Mucosa of descending colon (tissue), 3 donors: ENCODE data around the gene GYS2. TPM values are rescaled to one million over a fixed set of nuclear protein-coding genes. Genes with fewer than 3 reads are reported as not detected.

Source experiments
- ATAC-seq: fragments of 200-7000 bp; cut with Tn5 transposase; one replicate; pipeline ENCODE4 v1.9.1; 2020; ENCODE audit warnings: mild to moderate bottlenecking, moderate library complexity
- DNase-seq, 3 donors: peaks; one replicate each; pipeline ENCODE4 v3.0.0-alpha.2; 2020
- H3K36me3 ChIP-seq: fragments of 200-600 bp; one replicate; pipeline ENCODE4 v1.8.0; 2021; ENCODE audit warnings: low read depth, mild to moderate bottlenecking
- H3K4me1 ChIP-seq: fragments of 200-600 bp; one replicate; pipeline ENCODE4 v1.8.0; 2021; ENCODE audit warnings: low read depth, mild to moderate bottlenecking
- H3K4me3 ChIP-seq: fragments of 200-600 bp; one replicate; pipeline ENCODE4 v1.8.0; 2021; ENCODE audit warnings: mild to moderate bottlenecking
- H3K9me3 ChIP-seq: fragments of 200-600 bp; one replicate; pipeline ENCODE4 v1.8.0; 2021; ENCODE audit warnings: mild to moderate bottlenecking
- CTCF ChIP-seq: fragments of 200-600 bp; IDR thresholded peaks from one replicate; pipeline ENCODE4 v1.8.0; 2022; ENCODE audit warnings: antibody characterized with exemption, mild to moderate bottlenecking
- intact Hi-C, 2 donors: fragments of 100-400 bp; cut with DNase I in 1 of 2; cut with micrococcal nuclease in 1 of 2; formaldehyde crosslinking; loops; one replicate each; pipeline versions ENCODE4 v1.11.0 to v1.11.1; 2022; cut with DNase I, micrococcal nuclease
- total RNA-seq, 3 donors: library from RNA; stranded (reverse); fragmentation: NEBNext Ultra II Directional in 2 of 3; extraction: Animal tissue kit (Norgen Biotek cat#: 25700) in 2 of 3; gene quantifications; one replicate each; pipeline versions ENCODE4 v1.2.1 to v1.2.4, GENCODE V29; 2021 to 2023
- donor health status: DM: no; HTN: no; CAD: no; lungs with moderate emphysema.
- donor health status: DM: no; HTN: no; CAD: no.
- donor health status: DM: no; HTN: yes; CAD: no.

GYS2 gene
- total RNA-seq, 3 donors from 2014 or later: not detected

GRCh38 chr12:21615431-21615830 lies 10.8 kb upstream of the GYS2 start:
- Histone ChIP-seq H3K36me3 (no peaks in the 10 kb centered on the region), H3K9me3 (no peaks in the 10 kb centered on the region), H3K4me1 (no peaks in the 10 kb centered on the region), H3K4me3 (no peak overlapping the region)
- DNase-seq (no peak), ATAC-seq (no peak)
- TF ChIP-seq CTCF: no peak
- intact Hi-C loops: no loop called here

- TF ChIP-seq CTCF: no peak
- Histone ChIP-seq H3K4me3 (no peak overlapping the region), H3K36me3 (no peaks in the 10 kb centered on the region), H3K9me3 (no peaks in the 10 kb centered on the region), H3K4me1 (no peaks in the 10 kb centered on the region)
- ATAC-seq (no peak), DNase-seq (no peak)
- intact Hi-C loops: no loop called here
Measured at GRCh38 chr12:21614506-21614905, 9.9 kb upstream of the GYS2 start.

- no peaks in the 10 kb centered on the region for H3K36me3 ChIP-seq
- TF ChIP-seq CTCF: no peak
- H3K4me1 ChIP-seq: no peaks in the 10 kb centered on the region
- DNase-seq (no peak), ATAC-seq (no peak)
- H3K4me3 ChIP-seq: no peak overlapping the region
- H3K9me3 ChIP-seq: no peaks in the 10 kb centered on the region
- intact Hi-C loops: no loop called here
Measured at GRCh38 chr12:21613931-21614330, 9.3 kb upstream of the GYS2 start.

- intact Hi-C loops: loop anchor here in 1 of 2 donors (5.0 kb wide), 1 partner anchor 74 kb away; no protein-coding TSS in a partner anchor
- Histone ChIP-seq H3K9me3 (no peaks in the 10 kb centered on the region), H3K36me3 (no peaks in the 10 kb centered on the region), H3K4me1 (no peaks in the 10 kb centered on the region), H3K4me3 (no peak overlapping the region)
- DNase-seq (no peak), ATAC-seq (no peak)
- no peak for TF ChIP-seq CTCF
Measured at GRCh38 chr12:21608196-21608595, 3.5 kb upstream of the GYS2 start.

GRCh38 chr12:21607701-21608100 lies 3.1 kb upstream of the GYS2 start:
- Histone ChIP-seq H3K9me3 (no peaks in the 10 kb centered on the region), H3K36me3 (no peaks in the 10 kb centered on the region), H3K4me3 (no peak overlapping the region), H3K4me1 (no peaks in the 10 kb centered on the region)
- intact Hi-C loops: loop anchor here in 1 of 2 donors (5.0 kb wide), 1 partner anchor 75 kb away; no protein-coding TSS in a partner anchor
- DNase-seq (no peak), ATAC-seq (no peak)
- TF ChIP-seq CTCF: no peak

- ATAC-seq: no peak
- no peak for DNase-seq
- Histone ChIP-seq H3K4me3 (no peak overlapping the region), H3K9me3 (no peaks in the 10 kb centered on the region), H3K36me3 (no peaks in the 10 kb centered on the region), H3K4me1 (no peaks in the 10 kb centered on the region)
- intact Hi-C loops: loop anchor here in 1 of 2 donors (5.0 kb wide), 1 partner anchor 76 kb away; no protein-coding TSS in a partner anchor
- no peak for TF ChIP-seq CTCF
Measured at GRCh38 chr12:21606175-21606574, 1.5 kb upstream of the GYS2 start.
